Measurements from ENCODE around the gene SLC7A10.

- TF ChIP-seq CTCF (IDR thresholded peaks at IDR 0.05; ENCODE audit: borderline replicate concordance, extremely low read depth, low read length, poor library complexity, severe bottlenecking), result no peak
- TF ChIP-seq EZH2 (IDR thresholded peaks at IDR 0.05; ENCODE audit: borderline replicate concordance, low read depth, low read length, severe bottlenecking), result no peak
Observed at GRCh38 chr19:33175156-33175782, 50.4 kb downstream of the SLC7A10 start.
